GM19467 (cell line): Measurements from ENCODE around the gene OAS1.

Source experiments
- ATAC-seq: cut with Tn5 transposase; IDR thresholded peaks from one replicate; pipeline ENCODE4 v1.9.1; 2021; ENCODE audit warnings: mild to moderate bottlenecking, moderate library complexity; ENCODE audit not compliant: unreplicated experiment

The OAS1 gene

GRCh38 chr12:112963227-112963861 is 56.6 kb downstream of the OAS1 start:
- no peak for ATAC-seq

GRCh38 chr12:112964067-112964670 is 57.4 kb downstream of the OAS1 start:
- ATAC-seq: no peak

- ATAC-seq: no peak
Observed at GRCh38 chr12:112964915-112965314, 58.2 kb downstream of the OAS1 start.

GRCh38 chr12:112965643-112966042 is 58.9 kb downstream of the OAS1 start:
- no peak for ATAC-seq

- ATAC-seq: no peak
Observed at GRCh38 chr12:112967306-112967705, 60.5 kb downstream of the OAS1 start.

GRCh38 chr12:112967858-112968257 is 61.1 kb downstream of the OAS1 start:
- no peak for ATAC-seq
